ENCODE results near the gene TMEM31. TPM values are rescaled to one million over a fixed set of nuclear protein-coding genes. Genes with fewer than 3 reads are reported as not detected.

The TMEM31 gene
- total RNA-seq, 1 donor from 2014 or later = not detected

DNA sequence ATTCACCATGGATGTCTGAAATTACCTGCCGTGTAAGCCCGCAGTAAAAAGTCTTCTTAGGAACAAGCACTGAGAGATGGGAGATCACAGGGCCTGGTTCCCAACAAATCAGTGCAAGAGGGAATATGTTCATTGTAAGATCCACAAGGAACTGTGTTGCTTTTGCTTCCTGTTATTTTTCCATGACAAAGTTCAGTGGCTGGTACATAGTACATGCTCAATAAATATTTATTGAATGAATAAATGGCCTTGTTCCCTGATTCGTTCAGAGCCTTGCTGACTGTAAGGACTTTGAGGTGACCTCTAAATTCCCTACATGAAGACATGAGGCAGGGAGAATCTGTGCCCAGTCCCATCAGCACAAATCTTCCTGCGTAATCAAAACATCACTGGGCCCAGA, 7.4 kb downstream of the TMEM31 start:
- ATAC-seq (ENCODE audit: low read depth) = no peak
- TF ChIP-seq, protein P1, sequence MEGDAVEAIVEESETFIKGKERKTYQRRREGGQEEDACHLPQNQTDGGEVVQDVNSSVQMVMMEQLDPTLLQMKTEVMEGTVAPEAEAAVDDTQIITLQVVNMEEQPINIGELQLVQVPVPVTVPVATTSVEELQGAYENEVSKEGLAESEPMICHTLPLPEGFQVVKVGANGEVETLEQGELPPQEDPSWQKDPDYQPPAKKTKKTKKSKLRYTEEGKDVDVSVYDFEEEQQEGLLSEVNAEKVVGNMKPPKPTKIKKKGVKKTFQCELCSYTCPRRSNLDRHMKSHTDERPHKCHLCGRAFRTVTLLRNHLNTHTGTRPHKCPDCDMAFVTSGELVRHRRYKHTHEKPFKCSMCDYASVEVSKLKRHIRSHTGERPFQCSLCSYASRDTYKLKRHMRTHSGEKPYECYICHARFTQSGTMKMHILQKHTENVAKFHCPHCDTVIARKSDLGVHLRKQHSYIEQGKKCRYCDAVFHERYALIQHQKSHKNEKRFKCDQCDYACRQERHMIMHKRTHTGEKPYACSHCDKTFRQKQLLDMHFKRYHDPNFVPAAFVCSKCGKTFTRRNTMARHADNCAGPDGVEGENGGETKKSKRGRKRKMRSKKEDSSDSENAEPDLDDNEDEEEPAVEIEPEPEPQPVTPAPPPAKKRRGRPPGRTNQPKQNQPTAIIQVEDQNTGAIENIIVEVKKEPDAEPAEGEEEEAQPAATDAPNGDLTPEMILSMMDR (IDR thresholded peaks at IDR 0.05) = no peak
- intact Hi-C loops (cut with micrococcal nuclease) = no loop called here
- Mint-ChIP-seq H3K27ac (no peak overlapping the region), H3K36me3 (ENCODE audit: low read depth) (no peaks in the 10 kb centered on the region), H3K9me3 (no peaks in the 10 kb centered on the region), H3K4me1 (no peaks in the 10 kb centered on the region), H3K4me3 (no peak overlapping the region), H3K27me3 (no peaks in the 10 kb centered on the region)
- ChIA-PET POLR2A (no interaction called here), CTCF (no interaction called here)
- no peak for DNase-seq

DNA sequence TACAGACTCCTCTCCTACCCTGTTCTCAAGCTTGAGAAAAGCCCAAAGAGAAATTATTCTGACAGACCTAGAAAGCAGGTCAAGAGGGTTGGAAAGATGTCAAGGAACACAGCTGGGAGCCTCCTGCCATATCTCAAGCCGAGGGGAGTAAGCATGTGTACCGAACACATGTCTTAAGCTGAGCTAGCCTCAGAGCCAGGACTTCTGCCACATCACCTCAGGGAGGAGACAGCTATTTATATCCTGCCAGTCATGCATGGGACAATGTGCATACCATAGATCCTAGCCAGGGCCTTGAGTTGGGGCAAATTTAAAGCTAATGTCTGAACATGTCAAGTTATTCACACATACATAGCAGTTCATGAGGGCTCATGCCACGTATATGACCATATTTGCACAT, 11.8 kb downstream of the TMEM31 start:
- DNase-seq = no peak
- H3K4me3 Mint-ChIP-seq = no peak overlapping the region

DNA sequence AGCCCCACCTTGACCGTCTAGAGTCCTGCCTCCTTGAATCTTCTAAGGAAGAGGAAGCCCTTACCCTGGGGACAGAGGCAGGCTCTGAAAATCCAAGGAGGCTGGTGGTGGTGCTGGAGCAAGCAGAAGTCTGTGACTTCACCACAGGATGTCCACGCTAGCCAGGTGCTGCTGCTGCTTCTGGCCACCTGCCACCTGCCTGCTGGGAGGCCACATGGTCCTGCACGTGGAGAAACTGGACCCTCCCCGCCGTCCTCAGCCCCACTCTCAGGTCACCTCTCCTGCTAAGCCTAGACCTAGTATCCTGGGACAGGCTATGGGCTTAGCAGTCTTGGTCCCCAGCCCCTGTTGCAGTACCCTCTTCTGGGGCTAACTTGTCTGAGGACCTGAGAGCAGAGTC, 15.8 kb downstream of the TMEM31 start:
- H3K4me1 Mint-ChIP-seq = peaks cover 4% of the 10 kb centered on the region

More for the DNA sequence above, 11.8 kb downstream of the TMEM31 start:
- no peaks in the 10 kb centered on the region for H3K4me1 Mint-ChIP-seq
- POLR2A ChIA-PET = no interaction called here
- ATAC-seq (ENCODE audit: low read depth) = no peak
- intact Hi-C loops (cut with micrococcal nuclease) = no loop called here
- peaks cover 2% of the 10 kb centered on the region for H3K27me3 Mint-ChIP-seq
- CTCF ChIA-PET = no interaction called here
- no peaks in the 10 kb centered on the region for H3K9me3 Mint-ChIP-seq
- TF ChIP-seq, protein P1 (IDR thresholded peaks at IDR 0.05) = no peak
- H3K36me3 Mint-ChIP-seq (ENCODE audit: low read depth) = no peaks in the 10 kb centered on the region
- no peak overlapping the region for H3K27ac Mint-ChIP-seq

DNA sequence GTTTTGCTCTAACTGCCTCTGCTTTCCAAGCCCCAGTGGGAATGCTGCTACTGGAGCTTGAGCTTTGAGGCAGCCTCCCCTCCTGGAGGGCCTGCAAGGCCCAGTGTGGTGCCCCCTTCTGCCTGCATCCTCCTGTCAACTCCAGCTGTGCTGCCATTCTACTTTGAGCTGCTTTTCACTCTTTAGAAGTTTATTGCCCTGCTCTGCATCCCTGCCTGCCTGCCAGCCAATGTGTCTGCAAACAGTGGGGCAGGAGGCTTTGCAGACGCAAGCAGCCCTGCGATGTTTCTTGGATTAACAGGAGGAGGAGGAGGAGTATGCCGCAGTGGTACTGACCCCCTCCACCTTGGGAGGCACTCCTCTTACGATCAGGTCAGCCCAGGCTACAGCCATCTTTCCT, 16.4 kb downstream of the TMEM31 start:
- ATAC-seq (ENCODE audit: low read depth) (no peak), DNase-seq (no peak)
- intact Hi-C loops (cut with micrococcal nuclease) = no loop called here
- H3K4me1 Mint-ChIP-seq = peaks cover 4% of the 10 kb centered on the region
- TF ChIP-seq, protein P1 (IDR thresholded peaks at IDR 0.05) = no peak
- no peak overlapping the region for H3K27ac Mint-ChIP-seq
- H3K27me3 Mint-ChIP-seq = peaks cover 4% of the 10 kb centered on the region
- H3K36me3 Mint-ChIP-seq (ENCODE audit: low read depth) = no peaks in the 10 kb centered on the region
- ChIA-PET POLR2A (no interaction called here), CTCF (no interaction called here)
- H3K9me3 Mint-ChIP-seq = no peaks in the 10 kb centered on the region
- H3K4me3 Mint-ChIP-seq = no peak overlapping the region

More for the DNA sequence above, 15.8 kb downstream of the TMEM31 start:
- DNase-seq (no peak), ATAC-seq (ENCODE audit: low read depth) (no peak)
- intact Hi-C loops (cut with micrococcal nuclease) = no loop called here
- CTCF ChIA-PET = no interaction called here
- H3K36me3 Mint-ChIP-seq (ENCODE audit: low read depth) = no peaks in the 10 kb centered on the region
- peaks cover 4% of the 10 kb centered on the region for H3K27me3 Mint-ChIP-seq
- no peak overlapping the region for H3K27ac Mint-ChIP-seq
- H3K4me3 Mint-ChIP-seq = no peak overlapping the region
- TF ChIP-seq, protein P1 (IDR thresholded peaks at IDR 0.05) = no peak
- POLR2A ChIA-PET = no interaction called here
- no peaks in the 10 kb centered on the region for H3K9me3 Mint-ChIP-seq

DNA sequence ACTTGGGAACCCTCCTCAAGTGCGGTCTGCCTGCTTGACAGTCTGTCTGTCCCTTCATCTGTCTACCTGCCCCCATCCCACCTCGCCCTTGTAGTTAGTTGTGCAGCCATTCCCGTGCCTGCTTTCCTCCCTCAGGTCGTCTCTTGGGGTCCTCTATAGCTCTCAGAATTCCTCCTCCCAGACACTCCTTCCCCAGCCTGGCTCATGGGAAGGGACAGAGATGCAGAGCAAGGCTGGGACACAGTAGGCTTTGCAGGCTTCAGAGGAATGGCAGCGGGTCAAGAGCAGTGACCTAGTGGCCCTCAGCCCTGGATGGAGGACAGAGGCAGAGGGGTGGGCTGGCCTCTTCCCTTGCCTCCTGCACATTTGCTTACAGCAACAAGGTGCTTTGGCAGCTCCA, 18.3 kb downstream of the TMEM31 start:
- peaks cover 4% of the 10 kb centered on the region for H3K4me1 Mint-ChIP-seq
- DNase-seq = no peak
- H3K36me3 Mint-ChIP-seq (ENCODE audit: low read depth) = no peaks in the 10 kb centered on the region
- H3K27me3 Mint-ChIP-seq = peaks cover 2% of the 10 kb centered on the region
- ChIA-PET CTCF (no interaction called here), POLR2A (no interaction called here)
- intact Hi-C loops (cut with micrococcal nuclease) = no loop called here
- H3K9me3 Mint-ChIP-seq = no peaks in the 10 kb centered on the region
- H3K4me3 Mint-ChIP-seq = no peak overlapping the region
- no peak overlapping the region for H3K27ac Mint-ChIP-seq
- no peak for ATAC-seq (ENCODE audit: low read depth)
- TF ChIP-seq, protein P1 (IDR thresholded peaks at IDR 0.05) = no peak

Measured in activated B cell treated with CpG ODN at 0.5 μM for 24 hours (primary cell).